HG02588 (cell line): ENCODE data around the gene AMZ2.
"Not testable (repeated sequence)": the region's sequence is repeated elsewhere in the genome, so short reads cannot be mapped to it uniquely, and the experiment has no call there.

Experiments
- ATAC-seq: cut with Tn5 transposase; IDR thresholded peaks from one replicate; pipeline ENCODE4 v1.9.1; 2021; ENCODE audit warnings: mild to moderate bottlenecking, moderate library complexity; ENCODE audit not compliant: unreplicated experiment

Gene AMZ2

GRCh38 chr17:68220186-68220585 is 27.7 kb upstream of the AMZ2 start:
- ATAC-seq, result not testable (repeated sequence)

DNA sequence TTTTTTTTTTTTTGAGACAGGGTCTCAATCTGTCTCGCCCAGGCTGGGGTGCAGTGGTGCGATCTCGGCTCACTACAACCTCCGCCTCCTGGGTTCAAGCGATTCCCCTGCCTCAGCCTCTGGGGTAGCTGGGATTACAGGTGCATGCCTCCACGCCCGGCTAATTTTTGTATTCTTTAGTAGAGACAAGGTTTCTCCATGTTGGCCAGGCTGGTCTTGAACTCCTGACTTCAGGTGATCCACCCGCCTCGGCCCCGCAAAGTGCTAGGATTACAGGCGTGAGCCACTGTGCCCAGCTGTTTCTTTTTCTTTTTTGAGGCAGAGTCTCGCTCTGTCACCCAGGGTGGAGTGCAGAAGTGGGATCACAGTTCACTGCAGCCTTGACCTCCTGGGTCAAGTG is 27.1 kb upstream of the AMZ2 start:
- not testable (repeated sequence) for ATAC-seq

DNA sequence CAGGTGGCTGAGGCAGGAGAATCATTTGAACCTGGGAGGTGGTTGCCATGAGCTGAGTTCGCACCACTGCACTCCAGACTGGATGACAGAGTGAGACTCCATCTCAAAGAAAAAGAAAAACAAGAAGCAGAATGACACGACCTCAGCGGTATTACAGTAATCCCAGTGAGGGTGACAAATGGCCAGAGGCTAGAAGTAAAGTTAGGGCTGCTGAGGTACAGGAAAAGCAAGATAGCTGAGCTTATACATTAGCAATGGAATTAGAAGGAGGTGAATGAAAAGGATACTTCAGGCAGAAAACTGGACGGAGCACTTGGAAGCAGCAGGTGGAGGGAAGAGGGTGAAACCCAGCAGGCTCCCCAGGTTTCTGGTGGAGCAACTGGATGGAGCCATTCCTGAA is 26.1 kb upstream of the AMZ2 start:
- ATAC-seq, result no peak

GRCh38 chr17:68222606-68223005 is 25.2 kb upstream of the AMZ2 start:
- ATAC-seq, result no peak

DNA sequence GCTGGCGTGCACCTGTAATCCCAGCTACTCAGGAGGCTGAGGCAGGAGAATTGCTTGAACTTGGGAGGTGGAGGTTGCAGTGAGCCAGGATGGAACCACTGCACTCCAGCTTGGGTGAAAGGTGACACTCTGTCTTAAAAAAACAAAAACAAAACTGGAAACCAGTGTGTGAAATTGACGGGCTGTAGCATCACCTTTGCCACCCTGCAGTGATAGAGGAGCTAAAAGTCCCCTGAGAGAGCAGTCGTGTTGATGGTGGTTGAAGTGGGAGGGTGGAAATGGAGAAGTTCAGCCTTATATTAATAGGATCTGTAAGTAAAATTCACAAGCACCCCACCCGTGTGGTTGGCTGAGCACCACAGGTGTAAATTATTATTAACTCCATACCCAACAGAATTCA is 22.8 kb upstream of the AMZ2 start:
- peak; percentile 54 for ATAC-seq

DNA sequence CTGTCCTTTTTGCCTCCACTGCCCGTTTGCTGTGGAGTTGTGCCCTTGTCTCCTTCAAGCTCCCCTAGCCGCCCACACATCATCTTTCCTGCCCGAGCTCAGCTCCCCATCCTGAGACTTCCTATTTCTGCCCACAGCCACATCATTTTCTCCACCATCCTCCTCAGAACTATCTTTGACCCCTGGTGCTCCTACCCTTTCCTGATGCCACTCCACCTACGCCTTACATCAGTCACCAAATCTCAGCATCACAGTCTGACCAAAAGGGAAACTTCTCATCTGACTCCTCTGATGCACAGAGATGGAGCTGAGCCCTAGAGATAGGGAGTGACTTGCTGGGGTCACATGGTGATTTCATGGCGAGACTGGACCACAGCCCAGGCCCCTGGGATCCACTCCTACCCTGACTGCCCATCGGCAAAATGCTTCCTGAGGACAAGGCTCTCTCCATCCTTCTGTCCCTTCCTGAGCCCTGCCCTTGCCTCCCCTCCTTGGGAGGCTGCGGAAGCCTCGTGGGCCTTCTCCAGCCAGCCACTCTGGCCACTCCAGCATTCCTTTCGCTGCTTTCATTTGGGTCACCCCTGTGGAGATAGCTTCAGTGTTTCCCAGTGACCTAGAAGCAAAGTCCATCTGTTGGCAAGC is 19.7 kb upstream of the AMZ2 start:
- ATAC-seq, result not testable (repeated sequence)

GRCh38 chr17:68228817-68229570 is 18.8 kb upstream of the AMZ2 start:
- no peak for ATAC-seq

- no peak for ATAC-seq
Measured at GRCh38 chr17:68229619-68230018, 18.2 kb upstream of the AMZ2 start.

DNA sequence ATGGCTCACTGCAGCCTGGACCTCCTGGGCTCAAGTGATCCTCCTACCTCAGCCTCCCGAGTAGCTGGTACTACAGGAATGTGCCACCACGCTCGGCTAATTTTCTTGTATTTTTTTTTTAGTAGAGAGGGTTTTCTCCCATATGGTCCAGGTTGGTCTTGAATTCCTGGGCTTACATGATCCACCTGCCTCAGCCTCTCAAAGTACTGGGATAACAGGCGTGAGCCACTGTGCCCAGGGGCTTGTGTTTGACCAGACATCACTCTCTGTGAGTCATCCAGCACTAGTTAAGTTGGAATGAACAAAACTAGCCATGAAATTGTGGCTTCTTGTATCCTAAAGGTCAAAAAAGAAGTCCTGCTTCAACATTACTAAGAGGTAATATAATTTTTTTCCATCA is 16.7 kb upstream of the AMZ2 start:
- ATAC-seq, result not testable (repeated sequence)

- ATAC-seq, result no peak
Measured at GRCh38 chr17:68231541-68231940, 16.3 kb upstream of the AMZ2 start.

GRCh38 chr17:68232741-68233140 is 15.1 kb upstream of the AMZ2 start:
- ATAC-seq, result not testable (repeated sequence)

- peak; percentile 29 for ATAC-seq
Measured at GRCh38 chr17:68234726-68235335, 13.0 kb upstream of the AMZ2 start.

GRCh38 chr17:68235336-68235791 is 12.5 kb upstream of the AMZ2 start:
- ATAC-seq, result not testable (repeated sequence)

GRCh38 chr17:68237369-68238163 is 10.3 kb upstream of the AMZ2 start:
- ATAC-seq, result peak; percentile 66

GRCh38 chr17:68238164-68238870 is 9.5 kb upstream of the AMZ2 start:
- no peak for ATAC-seq

DNA sequence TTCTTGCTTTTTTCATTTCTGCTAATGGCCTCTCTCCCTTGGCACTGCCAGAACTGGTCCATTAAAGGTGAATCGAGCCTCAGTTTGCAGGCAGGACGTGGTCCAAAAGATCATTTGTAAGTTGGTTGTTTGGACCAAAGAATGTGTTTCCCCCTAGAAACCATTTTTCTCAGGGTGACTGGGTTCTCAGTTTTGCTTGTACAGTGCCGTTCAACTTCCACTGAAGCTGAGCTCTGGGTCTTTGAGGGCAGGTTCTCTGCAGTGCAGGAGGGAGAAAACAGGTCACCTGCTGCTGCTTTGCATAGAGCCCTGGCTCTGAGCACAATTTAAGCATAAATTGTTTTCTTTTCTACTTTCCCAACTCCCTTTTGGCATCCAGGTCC is 9.0 kb upstream of the AMZ2 start:
- peak; percentile 32 for ATAC-seq

- ATAC-seq, result no peak
Measured at GRCh38 chr17:68239632-68240366, 8.0 kb upstream of the AMZ2 start.

- no peak for ATAC-seq
Measured at GRCh38 chr17:68246271-68247028, 1.4 kb upstream of the AMZ2 start.

DNA sequence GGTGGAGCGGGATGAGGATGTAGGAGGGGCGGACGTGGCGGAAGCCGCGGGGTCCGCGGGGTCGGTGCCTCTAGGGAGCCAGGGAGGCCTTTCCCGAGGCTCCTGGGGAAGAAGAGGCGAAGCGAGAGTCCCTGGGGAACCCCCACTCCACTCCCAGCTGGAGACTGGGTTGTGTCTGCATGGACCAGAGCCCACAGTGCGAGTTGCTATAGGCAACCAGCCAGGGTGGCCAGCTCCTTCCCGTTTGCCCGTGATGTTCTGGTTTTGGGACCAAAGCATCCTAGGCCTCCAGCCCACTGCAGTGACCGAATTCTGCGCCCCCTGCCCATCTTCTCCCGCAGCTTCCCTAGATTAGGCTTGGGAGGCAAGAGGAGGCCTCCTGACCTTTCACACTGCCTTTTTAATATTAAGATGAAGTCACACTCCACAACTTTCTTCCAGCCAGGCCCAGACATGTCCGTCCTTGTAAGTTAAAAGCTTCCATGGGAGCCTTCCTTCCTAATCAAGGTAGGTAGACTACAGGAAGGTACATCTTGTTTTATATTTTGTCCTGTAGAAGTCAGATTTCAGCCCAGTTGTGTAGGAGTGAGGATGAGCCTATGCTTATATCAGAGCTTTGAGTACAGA is 469 bp downstream of the AMZ2 start:
- ATAC-seq, result peak; percentile 32
